C4-2B (cell line): ENCODE data around the gene TBX10.
"Not testable (repeated sequence)": the region's sequence is repeated elsewhere in the genome, so short reads cannot be mapped to it uniquely, and the experiment has no call there.

Experiments
- CTCF ChIP-seq: fragments of 450-650 bp; conservative IDR thresholded peaks from 2 replicates; pipeline ENCODE4 v1.5.1; 2017; ENCODE audit warnings: mild to moderate bottlenecking
- ZFX ChIP-seq: fragments of 450-650 bp; IDR thresholded peaks from 2 replicates; pipeline ENCODE4 v1.6.1; 2017

- TF ChIP-seq CTCF, ZFX: not testable (repeated sequence)
Observed at GRCh38 chr11:67626131-67626833, 13.3 kb downstream of the TBX10 start.
